Measurements from ENCODE around the gene ZSCAN2.

ZSCAN2 gene

DNA sequence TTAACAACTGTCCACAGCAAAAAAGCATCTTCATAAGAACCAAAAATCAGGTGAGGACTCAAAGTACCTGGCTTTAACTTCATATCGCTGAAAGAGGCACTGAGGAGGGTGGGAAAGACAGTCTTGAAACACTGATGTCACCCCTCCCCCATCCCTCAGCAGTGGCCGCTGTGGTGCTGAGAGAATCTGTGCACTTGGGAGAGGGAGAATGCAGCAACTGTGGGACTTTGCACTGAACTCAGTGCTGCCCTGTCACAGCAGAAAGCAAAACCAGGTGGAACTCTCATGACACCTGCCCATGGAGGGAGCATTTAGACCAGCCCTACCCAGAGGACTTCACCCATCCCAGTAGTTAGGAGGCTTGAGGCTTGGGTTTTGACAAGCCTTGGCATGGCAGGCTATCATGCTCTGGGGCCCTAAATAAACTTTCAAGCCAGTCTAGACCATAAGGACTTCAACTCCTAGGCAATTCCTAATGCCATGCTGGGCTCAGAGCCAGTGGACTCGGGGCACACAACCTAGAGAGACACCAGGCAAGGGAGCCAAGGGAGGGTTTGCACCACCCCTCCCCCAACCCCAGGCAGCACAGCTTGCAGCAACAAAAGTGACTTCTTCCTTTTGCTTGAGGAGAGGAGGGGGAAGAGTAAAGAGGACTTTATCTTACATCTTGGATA is 6.1 kb upstream of the ZSCAN2 start:
- peaks cover 18% of the 10 kb centered on the region for H3K4me1 ChIP-seq (ENCODE audit: low read length)
- peaks cover 7% of the 10 kb centered on the region; the same call in 1 of the 2 replicates for H3F3A ChIP-seq (ENCODE audit: insufficient read depth, low read length)
- no peak overlapping the region for H3K9ac ChIP-seq (ENCODE audit: low read length)
- H4K20me1 ChIP-seq (ENCODE audit: insufficient read depth, low read length): no peaks in the 10 kb centered on the region
- no peaks in the 10 kb centered on the region for H3K9me2 ChIP-seq (replicated peaks; ENCODE audit: insufficient read depth, low read length)
- H3K4me2 ChIP-seq (ENCODE audit: low read depth, low read length): no peak overlapping the region
- H3K27ac ChIP-seq (ENCODE audit: low read length): no peak overlapping the region
- TF ChIP-seq, protein P1, sequence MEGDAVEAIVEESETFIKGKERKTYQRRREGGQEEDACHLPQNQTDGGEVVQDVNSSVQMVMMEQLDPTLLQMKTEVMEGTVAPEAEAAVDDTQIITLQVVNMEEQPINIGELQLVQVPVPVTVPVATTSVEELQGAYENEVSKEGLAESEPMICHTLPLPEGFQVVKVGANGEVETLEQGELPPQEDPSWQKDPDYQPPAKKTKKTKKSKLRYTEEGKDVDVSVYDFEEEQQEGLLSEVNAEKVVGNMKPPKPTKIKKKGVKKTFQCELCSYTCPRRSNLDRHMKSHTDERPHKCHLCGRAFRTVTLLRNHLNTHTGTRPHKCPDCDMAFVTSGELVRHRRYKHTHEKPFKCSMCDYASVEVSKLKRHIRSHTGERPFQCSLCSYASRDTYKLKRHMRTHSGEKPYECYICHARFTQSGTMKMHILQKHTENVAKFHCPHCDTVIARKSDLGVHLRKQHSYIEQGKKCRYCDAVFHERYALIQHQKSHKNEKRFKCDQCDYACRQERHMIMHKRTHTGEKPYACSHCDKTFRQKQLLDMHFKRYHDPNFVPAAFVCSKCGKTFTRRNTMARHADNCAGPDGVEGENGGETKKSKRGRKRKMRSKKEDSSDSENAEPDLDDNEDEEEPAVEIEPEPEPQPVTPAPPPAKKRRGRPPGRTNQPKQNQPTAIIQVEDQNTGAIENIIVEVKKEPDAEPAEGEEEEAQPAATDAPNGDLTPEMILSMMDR (IDR thresholded peaks at IDR 0.05; ENCODE audit: low read length): no peak
- TF ChIP-seq EZH2 (optimal IDR thresholded peaks at IDR 0.05; ENCODE audit: low read depth, low read length): no peak
- TF ChIP-seq EZH2phosphoT487 (IDR thresholded peaks at IDR 0.05; ENCODE audit: low read length): no peak
- H3K27me3 ChIP-seq (replicated peaks; ENCODE audit: insufficient read depth, low read length): no peaks in the 10 kb centered on the region
- H3K9me3 ChIP-seq (replicated peaks; ENCODE audit: insufficient read depth, low read length): no peaks in the 10 kb centered on the region
- no peaks in the 10 kb centered on the region for H3K79me2 ChIP-seq (ENCODE audit: low read length)
- no peak overlapping the region for H2AFZ ChIP-seq (ENCODE audit: low read length)
- no peak overlapping the region for H3K4me3 ChIP-seq (ENCODE audit: low read length)
- DNase-seq: no peak
- H3K36me3 ChIP-seq (replicated peaks; ENCODE audit: insufficient read depth, low read length): no peaks in the 10 kb centered on the region

DNA sequence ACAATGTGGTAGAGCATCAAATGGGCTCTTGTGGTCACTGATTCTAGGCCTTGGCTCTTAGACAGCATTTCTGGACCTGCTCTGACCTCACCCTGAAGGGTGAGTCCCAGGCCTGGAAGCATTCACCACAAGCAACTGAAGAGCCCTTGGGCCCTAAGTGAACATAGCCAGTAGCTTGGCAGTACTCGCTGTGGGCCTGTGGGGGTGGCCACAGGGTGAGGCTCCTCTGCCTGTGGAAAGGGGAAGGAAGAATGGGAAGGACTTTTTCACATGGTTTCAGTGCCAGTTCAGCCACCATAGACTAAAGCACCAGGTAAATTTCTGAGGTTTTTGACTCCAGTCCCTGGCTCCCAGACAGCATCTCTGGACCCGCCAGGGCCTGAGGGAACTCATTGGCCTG is 5.1 kb upstream of the ZSCAN2 start:
- Histone ChIP-seq H3K9me2 (replicated peaks; ENCODE audit: insufficient read depth, low read length) (no peaks in the 10 kb centered on the region), H3K9me3 (replicated peaks; ENCODE audit: insufficient read depth, low read length) (no peaks in the 10 kb centered on the region), H3K36me3 (replicated peaks; ENCODE audit: insufficient read depth, low read length) (no peaks in the 10 kb centered on the region), H3F3A (ENCODE audit: insufficient read depth, low read length) (peaks cover 7% of the 10 kb centered on the region; the same call in 1 of the 2 replicates), H3K79me2 (ENCODE audit: low read length) (no peaks in the 10 kb centered on the region), H3K27me3 (replicated peaks; ENCODE audit: insufficient read depth, low read length) (no peaks in the 10 kb centered on the region), H3K4me1 (ENCODE audit: low read length) (peaks cover 18% of the 10 kb centered on the region), H3K27ac (ENCODE audit: low read length) (no peak overlapping the region), H3K4me2 (ENCODE audit: low read depth, low read length) (no peak overlapping the region), H3K9ac (ENCODE audit: low read length) (no peak overlapping the region), H4K20me1 (ENCODE audit: insufficient read depth, low read length) (no peaks in the 10 kb centered on the region), H3K4me3 (ENCODE audit: low read length) (no peak overlapping the region), H2AFZ (ENCODE audit: low read length) (no peak overlapping the region)
- no peak for TF ChIP-seq EZH2 (optimal IDR thresholded peaks at IDR 0.05; ENCODE audit: low read depth, low read length)
- DNase-seq: no peak

DNA sequence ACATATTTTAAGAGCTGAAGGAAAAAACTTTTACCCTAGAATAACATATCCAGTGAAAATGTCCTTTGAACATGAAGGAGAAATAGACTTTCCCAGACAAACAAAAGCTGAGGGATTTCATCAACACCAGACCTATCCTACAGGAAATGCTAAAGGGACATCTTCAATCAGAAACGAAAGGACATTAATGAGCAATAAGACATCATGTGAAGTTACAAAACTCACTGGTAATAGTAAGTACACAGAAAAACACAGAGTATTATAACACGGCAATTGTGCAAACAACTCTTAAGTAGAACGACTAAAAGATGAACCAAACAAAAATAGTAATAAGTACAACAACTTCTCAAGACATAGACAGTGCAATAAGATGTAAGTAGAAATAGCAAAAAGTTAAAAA is 3.5 kb upstream of the ZSCAN2 start:
- no peaks in the 10 kb centered on the region for H3K36me3 ChIP-seq (replicated peaks; ENCODE audit: insufficient read depth, low read length)
- H4K20me1 ChIP-seq (ENCODE audit: insufficient read depth, low read length): no peaks in the 10 kb centered on the region
- no peak overlapping the region for H2AFZ ChIP-seq (ENCODE audit: low read length)
- DNase-seq: no peak
- no peak overlapping the region for H3K4me3 ChIP-seq (ENCODE audit: low read length)
- H3K79me2 ChIP-seq (ENCODE audit: low read length): no peaks in the 10 kb centered on the region
- no peak overlapping the region for H3K9ac ChIP-seq (ENCODE audit: low read length)
- H3K9me3 ChIP-seq (replicated peaks; ENCODE audit: insufficient read depth, low read length): no peaks in the 10 kb centered on the region
- H3K27ac ChIP-seq (ENCODE audit: low read length): no peak overlapping the region
- H3F3A ChIP-seq (ENCODE audit: insufficient read depth, low read length): peaks cover 7% of the 10 kb centered on the region; the same call in 1 of the 2 replicates
- no peak overlapping the region for H3K4me2 ChIP-seq (ENCODE audit: low read depth, low read length)
- TF ChIP-seq, protein P1 (IDR thresholded peaks at IDR 0.05; ENCODE audit: low read length): no peak
- TF ChIP-seq EZH2phosphoT487 (IDR thresholded peaks at IDR 0.05; ENCODE audit: low read length): no peak
- no peak for TF ChIP-seq EZH2 (optimal IDR thresholded peaks at IDR 0.05; ENCODE audit: low read depth, low read length)
- H3K9me2 ChIP-seq (replicated peaks; ENCODE audit: insufficient read depth, low read length): no peaks in the 10 kb centered on the region
- H3K4me1 ChIP-seq (ENCODE audit: low read length): peaks cover 20% of the 10 kb centered on the region
- H3K27me3 ChIP-seq (replicated peaks; ENCODE audit: insufficient read depth, low read length): no peaks in the 10 kb centered on the region

DNA sequence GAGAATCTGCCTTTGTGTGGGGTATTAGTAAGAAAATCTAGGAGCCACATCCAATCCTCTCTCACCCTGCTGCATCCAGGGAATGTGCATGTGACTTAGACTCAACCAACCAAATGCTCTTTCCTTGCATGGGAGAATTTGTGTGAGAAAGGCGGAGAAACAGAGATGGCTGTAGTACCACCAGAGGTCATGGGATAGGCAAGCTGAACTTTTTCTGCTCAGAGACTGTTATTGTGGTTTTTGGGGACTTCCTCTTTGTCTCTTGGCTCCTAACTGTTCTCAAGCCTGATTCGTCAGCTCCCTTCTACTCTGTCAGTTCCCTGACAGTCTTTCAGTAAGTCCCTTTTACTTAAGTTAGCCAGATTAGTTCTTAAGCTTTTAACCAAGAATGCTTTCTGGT is 2.6 kb upstream of the ZSCAN2 start:
- Histone ChIP-seq H3K36me3 (replicated peaks; ENCODE audit: insufficient read depth, low read length) (no peaks in the 10 kb centered on the region), H3K27ac (ENCODE audit: low read length) (peak overlapping the region; percentile 29; the same call in 1 of the 2 replicates), H3K9me2 (replicated peaks; ENCODE audit: insufficient read depth, low read length) (no peaks in the 10 kb centered on the region), H3K9me3 (replicated peaks; ENCODE audit: insufficient read depth, low read length) (no peaks in the 10 kb centered on the region), H2AFZ (ENCODE audit: low read length) (peak overlapping the region; percentile 38), H3K4me1 (ENCODE audit: low read length) (peaks cover 20% of the 10 kb centered on the region), H3F3A (ENCODE audit: insufficient read depth, low read length) (peaks cover 7% of the 10 kb centered on the region; the same call in 1 of the 2 replicates), H4K20me1 (ENCODE audit: insufficient read depth, low read length) (no peaks in the 10 kb centered on the region), H3K4me3 (ENCODE audit: low read length) (no peak overlapping the region), H3K4me2 (ENCODE audit: low read depth, low read length) (peak overlapping the region; percentile 42; the same call in 1 of the 2 replicates), H3K9ac (ENCODE audit: low read length) (no peak overlapping the region), H3K79me2 (ENCODE audit: low read length) (no peaks in the 10 kb centered on the region), H3K27me3 (replicated peaks; ENCODE audit: insufficient read depth, low read length) (no peaks in the 10 kb centered on the region)
- peak; percentile 81 for DNase-seq
- TF ChIP-seq EZH2phosphoT487 (IDR thresholded peaks at IDR 0.05; ENCODE audit: low read length) (no peak), EZH2 (optimal IDR thresholded peaks at IDR 0.05; ENCODE audit: low read depth, low read length) (no peak)
- TF ChIP-seq, protein P1 (IDR thresholded peaks at IDR 0.05; ENCODE audit: low read length): no peak

All from MM.1S (cell line).